ENCODE measurements around the gene CELF5. TPM values are rescaled to one million over a fixed set of nuclear protein-coding genes. Genes with fewer than 3 reads are reported as not detected.

The CELF5 gene
- total RNA-seq, 4 donors from 2014 or later = not detected

- intact Hi-C loops (cut with DNase I) = no loop called here
- peaks cover 5 to 10% (median 7%) of the 10 kb centered on the region in 3 donors for H3K4me1 ChIP-seq
Measured at GRCh38 chr19:3302755-3303154, 78.3 kb downstream of the CELF5 start.

GRCh38 chr19:3304871-3305423 lies 80.5 kb downstream of the CELF5 start:
- H3K9me3 ChIP-seq = peaks cover 0 to 8% (median 8%) of the 10 kb centered on the region in 3 donors
- H3K27ac ChIP-seq = no peak overlapping the region
- H3K4me1 ChIP-seq = peaks cover 5 to 10% (median 7%) of the 10 kb centered on the region in 3 donors
- H3K4me3 ChIP-seq = no peak overlapping the region
- no peaks in the 10 kb centered on the region for H3K36me3 ChIP-seq
- H3K27me3 ChIP-seq = peaks cover 0 to 85% (median 0%) of the 10 kb centered on the region in 4 donors
- intact Hi-C loops (cut with DNase I) = no loop called here
- TF ChIP-seq POLR2A (IDR thresholded peaks at IDR 0.05) (no peak), CTCF (IDR thresholded peaks at IDR 0.05) (peak; percentile 83 to 95 (median 87))
- WGBS, 2 donors = 0 to 3% methylated on average over 4 to 21 of the region's 22 CpGs
- no peak for DNase-seq

More at GRCh38 chr19:3302755-3303154, 78.3 kb downstream of the CELF5 start:
- H3K27ac ChIP-seq = no peak overlapping the region
- TF ChIP-seq POLR2A (IDR thresholded peaks at IDR 0.05) = no peak
- no peak for TF ChIP-seq CTCF (IDR thresholded peaks at IDR 0.05)
- no peaks in the 10 kb centered on the region for H3K36me3 ChIP-seq
- WGBS, 2 donors = 64 to 65% methylated on average over 2 to 3 of the region's 3 CpGs
- DNase-seq = no peak
- no peak overlapping the region for H3K4me3 ChIP-seq
- H3K27me3 ChIP-seq = peaks cover 0 to 84% (median 0%) of the 10 kb centered on the region in 4 donors
- peaks cover 0 to 8% (median 8%) of the 10 kb centered on the region in 3 donors for H3K9me3 ChIP-seq

- Histone ChIP-seq H3K27me3 (peaks cover 0 to 85% (median 2%) of the 10 kb centered on the region in 4 donors), H3K27ac (no peak overlapping the region), H3K4me3 (no peak overlapping the region), H3K4me1 (peaks cover 3 to 6% (median 4%) of the 10 kb centered on the region in 3 donors), H3K36me3 (no peaks in the 10 kb centered on the region), H3K9me3 (no peaks in the 10 kb centered on the region)
- intact Hi-C loops (cut with DNase I) = no loop called here
- TF ChIP-seq CTCF (IDR thresholded peaks at IDR 0.05) (no peak), POLR2A (IDR thresholded peaks at IDR 0.05) (no peak)
- DNase-seq = no peak
- 48 to 60% methylated on average over 1 of the region's 1 CpG for WGBS, 2 donors
Measured at GRCh38 chr19:3309724-3310123, 85.3 kb downstream of the CELF5 start.

- H3K4me3 ChIP-seq = no peak overlapping the region
- H3K27me3 ChIP-seq = peaks cover 0 to 90% (median 2%) of the 10 kb centered on the region in 4 donors
- no peak for TF ChIP-seq CTCF (IDR thresholded peaks at IDR 0.05)
- TF ChIP-seq POLR2A (IDR thresholded peaks at IDR 0.05) = no peak
- no peak overlapping the region for H3K27ac ChIP-seq
- intact Hi-C loops (cut with DNase I) = no loop called here
- DNase-seq = no peak
- H3K4me1 ChIP-seq = peaks cover 0 to under 1% (median 0%) of the 10 kb centered on the region in 3 donors
- no peaks in the 10 kb centered on the region for H3K9me3 ChIP-seq
- WGBS, 2 donors = 58 to 90% methylated on average over 1 of the region's 1 CpG
- H3K36me3 ChIP-seq = no peaks in the 10 kb centered on the region
Measured at GRCh38 chr19:3310280-3310679, 85.8 kb downstream of the CELF5 start.

GRCh38 chr19:3310711-3311110 lies 86.2 kb downstream of the CELF5 start:
- H3K4me3 ChIP-seq = no peak overlapping the region
- intact Hi-C loops (cut with DNase I) = no loop called here
- H3K27ac ChIP-seq = no peak overlapping the region
- no peaks in the 10 kb centered on the region for H3K36me3 ChIP-seq
- TF ChIP-seq POLR2A (IDR thresholded peaks at IDR 0.05) = no peak
- TF ChIP-seq CTCF (IDR thresholded peaks at IDR 0.05) = no peak
- no peaks in the 10 kb centered on the region for H3K9me3 ChIP-seq
- H3K4me1 ChIP-seq = no peaks in the 10 kb centered on the region
- DNase-seq = no peak
- H3K27me3 ChIP-seq = peaks cover 0 to 92% (median 2%) of the 10 kb centered on the region in 4 donors

Data from esophagus squamous epithelium (tissue), 5 donors.